Astrocyte of the hippocampus (primary cell): ENCODE results near the gene TMEM238L.

Experiments
- DNase-seq: peaks from one replicate; pipeline ENCODE4 v3.0.0; 2011; ENCODE audit warnings: low read depth, low spot score

TMEM238L gene

GRCh38 chr17:10773391-10773790 lies 30.5 kb downstream of the TMEM238L start:
- DNase-seq = no peak

- DNase-seq = peak; percentile 90
Measured at GRCh38 chr17:10772425-10773380, 31.2 kb downstream of the TMEM238L start.

GRCh38 chr17:10771148-10771547 lies 32.8 kb downstream of the TMEM238L start:
- no peak for DNase-seq

GRCh38 chr17:10769840-10770239 lies 34.1 kb downstream of the TMEM238L start:
- DNase-seq = no peak

GRCh38 chr17:10768750-10769251 lies 35.1 kb downstream of the TMEM238L start:
- DNase-seq = peak; percentile 22

- no peak for DNase-seq
Measured at GRCh38 chr17:10767232-10767631, 36.7 kb downstream of the TMEM238L start.

GRCh38 chr17:10762037-10762436 lies 41.9 kb downstream of the TMEM238L start:
- no peak for DNase-seq

- DNase-seq = no peak
Measured at GRCh38 chr17:10761281-10761680, 42.6 kb downstream of the TMEM238L start.

- DNase-seq = no peak
Measured at GRCh38 chr17:10758062-10758461, 45.8 kb downstream of the TMEM238L start.

GRCh38 chr17:10757647-10758046 lies 46.3 kb downstream of the TMEM238L start:
- no peak for DNase-seq

- DNase-seq = no peak
Measured at GRCh38 chr17:10757067-10757466, 46.8 kb downstream of the TMEM238L start.

GRCh38 chr17:10756619-10757018 lies 47.3 kb downstream of the TMEM238L start:
- no peak for DNase-seq

GRCh38 chr17:10756185-10756584 lies 47.7 kb downstream of the TMEM238L start:
- DNase-seq = no peak

GRCh38 chr17:10755592-10756127 lies 48.2 kb downstream of the TMEM238L start:
- DNase-seq = no peak

- DNase-seq = peak; percentile 17
Measured at GRCh38 chr17:10754861-10755591, 48.9 kb downstream of the TMEM238L start.

- peak; percentile 33 for DNase-seq
Measured at GRCh38 chr17:10754109-10754508, 49.8 kb downstream of the TMEM238L start.

- DNase-seq = no peak
Measured at GRCh38 chr17:10752696-10753095, 51.2 kb downstream of the TMEM238L start.

- no peak for DNase-seq
Measured at GRCh38 chr17:10751563-10751962, 52.3 kb downstream of the TMEM238L start.

- DNase-seq = no peak
Measured at GRCh38 chr17:10750210-10750609, 53.7 kb downstream of the TMEM238L start.

- no peak for DNase-seq
Measured at GRCh38 chr17:10748531-10749181, 55.2 kb downstream of the TMEM238L start.

- peak; percentile 39 for DNase-seq
Measured at GRCh38 chr17:10745231-10745630, 58.7 kb downstream of the TMEM238L start.
